SK-N-SH (cell line): Measurements from ENCODE around the gene TM4SF4.

ENCODE experiments used
- EP300 ChIP-seq, 2 experiments: IDR thresholded peaks; 2 replicates each; pipeline versions ENCODE4 v1.4.0 to v1.6.1; 2012; ENCODE audit warnings: borderline replicate concordance in 1 of 2, low read depth in 1 of 2, low read length in 1 of 2
- EZH2phosphoT487 ChIP-seq: fragments of 200-600 bp; sonication (generic); IDR thresholded peaks from 2 replicates; pipeline ENCODE4 v1.6.1; 2017; ENCODE audit warnings: low read depth, mixed run types, mild to moderate bottlenecking, antibody characterized with exemption, moderate library complexity, borderline replicate concordance
- FOXM1 ChIP-seq: IDR thresholded peaks from 2 replicates; pipeline ENCODE4 v1.4.0; 2012; ENCODE audit warnings: low read depth, mild to moderate bottlenecking
- JUND ChIP-seq: IDR thresholded peaks from 2 replicates; pipeline ENCODE4 v1.4.0; 2012
- MXI1 ChIP-seq: IDR thresholded peaks from 2 replicates; pipeline ENCODE4 v1.6.1; 2012; ENCODE audit warnings: mild to moderate bottlenecking, low read depth, low read length, improper control_type of control experiment
- POLR2AphosphoS5 ChIP-seq: IDR thresholded peaks from 2 replicates; pipeline ENCODE4 v1.6.1; 2012; ENCODE audit warnings: low read depth, low read length
- RCOR1 ChIP-seq: fragments of 150-350 bp; IDR thresholded peaks from 2 replicates; pipeline ENCODE4 v1.6.1; 2017; ENCODE audit warnings: antibody characterized with exemption, low read length
- RXRA ChIP-seq: IDR thresholded peaks from 2 replicates; pipeline ENCODE4 v1.4.0; 2012; ENCODE audit warnings: low read depth, mild to moderate bottlenecking, borderline replicate concordance
- SMC3 ChIP-seq: IDR thresholded peaks from 2 replicates; pipeline ENCODE4 v1.6.1; 2012; ENCODE audit warnings: low read depth, low read length, improper control_type of control experiment
- TEAD4 ChIP-seq: IDR thresholded peaks from 2 replicates; pipeline ENCODE4 v1.4.0; 2012; ENCODE audit warnings: mild to moderate bottlenecking, borderline replicate concordance; ENCODE audit not compliant: insufficient read depth
- YY1 ChIP-seq: IDR thresholded peaks from 2 replicates; pipeline ENCODE4 v1.4.0; 2012; ENCODE audit warnings: low read depth, mild to moderate bottlenecking
- TF ChIP-seq, protein P1 (sequence below): fragments of 200-600 bp; sonication (generic); IDR thresholded peaks from 2 replicates; pipeline ENCODE4 v1.6.1; 2017; ENCODE audit warnings: antibody characterized with exemption, mild to moderate bottlenecking, moderate library complexity
- TF ChIP-seq, protein P2 (sequence below): IDR thresholded peaks from 2 replicates; pipeline ENCODE4 v1.4.0; 2012; ENCODE audit warnings: low read depth, borderline replicate concordance
- TF ChIP-seq, protein P3 (sequence below): IDR thresholded peaks from 2 replicates; pipeline ENCODE4 v1.4.0; 2012; ENCODE audit warnings: low read depth

DNA sequence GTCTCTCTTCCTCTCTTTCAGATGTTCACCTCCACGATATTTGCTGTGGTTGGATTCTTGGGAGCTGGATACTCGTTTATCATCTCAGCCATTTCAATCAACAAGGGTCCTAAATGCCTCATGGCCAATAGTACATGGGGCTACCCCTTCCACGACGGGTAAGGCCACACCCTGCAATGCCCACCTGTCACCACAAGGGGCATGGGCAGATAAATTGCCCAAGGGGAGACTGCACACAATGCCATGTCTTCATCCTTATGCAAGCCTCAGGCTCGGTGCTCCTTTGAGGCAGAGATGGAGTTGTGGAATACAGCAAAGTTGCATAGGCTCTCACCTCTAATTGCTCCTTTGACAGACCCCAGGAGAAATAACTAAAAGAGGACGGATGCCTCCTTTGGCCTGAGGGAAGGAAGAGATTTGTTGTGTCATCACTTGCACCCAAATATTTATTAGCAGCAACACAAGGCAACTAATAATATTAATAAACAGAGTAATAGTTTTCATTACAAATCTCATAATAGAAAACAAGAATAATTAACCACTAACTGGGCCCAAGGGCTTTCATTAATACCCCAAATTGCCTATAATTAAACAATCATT, 13.2 kb downstream of the TM4SF4 start:
- TF ChIP-seq, protein P1, sequence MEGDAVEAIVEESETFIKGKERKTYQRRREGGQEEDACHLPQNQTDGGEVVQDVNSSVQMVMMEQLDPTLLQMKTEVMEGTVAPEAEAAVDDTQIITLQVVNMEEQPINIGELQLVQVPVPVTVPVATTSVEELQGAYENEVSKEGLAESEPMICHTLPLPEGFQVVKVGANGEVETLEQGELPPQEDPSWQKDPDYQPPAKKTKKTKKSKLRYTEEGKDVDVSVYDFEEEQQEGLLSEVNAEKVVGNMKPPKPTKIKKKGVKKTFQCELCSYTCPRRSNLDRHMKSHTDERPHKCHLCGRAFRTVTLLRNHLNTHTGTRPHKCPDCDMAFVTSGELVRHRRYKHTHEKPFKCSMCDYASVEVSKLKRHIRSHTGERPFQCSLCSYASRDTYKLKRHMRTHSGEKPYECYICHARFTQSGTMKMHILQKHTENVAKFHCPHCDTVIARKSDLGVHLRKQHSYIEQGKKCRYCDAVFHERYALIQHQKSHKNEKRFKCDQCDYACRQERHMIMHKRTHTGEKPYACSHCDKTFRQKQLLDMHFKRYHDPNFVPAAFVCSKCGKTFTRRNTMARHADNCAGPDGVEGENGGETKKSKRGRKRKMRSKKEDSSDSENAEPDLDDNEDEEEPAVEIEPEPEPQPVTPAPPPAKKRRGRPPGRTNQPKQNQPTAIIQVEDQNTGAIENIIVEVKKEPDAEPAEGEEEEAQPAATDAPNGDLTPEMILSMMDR = peak; percentile 41
- TF ChIP-seq RCOR1 (no peak), POLR2AphosphoS5 (no peak), TEAD4 (no peak), SMC3 (no peak), MXI1 (no peak), JUND (no peak), RXRA (no peak), FOXM1 (no peak), EZH2phosphoT487 (no peak), EP300 (IDR thresholded peaks at IDR 0.05; ENCODE audit: borderline replicate concordance in 1 of 2, low read depth in 1 of 2, low read length in 1 of 2) (no peak), YY1 (no peak)
- TF ChIP-seq, protein P2, sequence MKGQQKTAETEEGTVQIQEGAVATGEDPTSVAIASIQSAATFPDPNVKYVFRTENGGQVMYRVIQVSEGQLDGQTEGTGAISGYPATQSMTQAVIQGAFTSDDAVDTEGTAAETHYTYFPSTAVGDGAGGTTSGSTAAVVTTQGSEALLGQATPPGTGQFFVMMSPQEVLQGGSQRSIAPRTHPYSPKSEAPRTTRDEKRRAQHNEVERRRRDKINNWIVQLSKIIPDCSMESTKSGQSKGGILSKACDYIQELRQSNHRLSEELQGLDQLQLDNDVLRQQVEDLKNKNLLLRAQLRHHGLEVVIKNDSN = no peak
- TF ChIP-seq, protein P3, sequence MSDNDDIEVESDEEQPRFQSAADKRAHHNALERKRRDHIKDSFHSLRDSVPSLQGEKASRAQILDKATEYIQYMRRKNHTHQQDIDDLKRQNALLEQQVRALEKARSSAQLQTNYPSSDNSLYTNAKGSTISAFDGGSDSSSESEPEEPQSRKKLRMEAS = no peak
